HL-60 (cell line): Measurements from ENCODE around the gene CSRP2.

Experiments
- DNase-seq, 2 experiments: peaks; one replicate each; pipeline ENCODE4 v3.0.0-alpha.2; 2010 to 2020; ENCODE audit warnings: low read depth in 1 of 2, low spot score in 1 of 2
- H3K27ac ChIP-seq: fragments of 250-450 bp; sonication (Bioruptor Pico); replicated peaks from 2 replicates; pipeline ENCODE4 v1.5.1; 2020; ENCODE audit warnings: mild to moderate bottlenecking, moderate library complexity
- H3K27me3 ChIP-seq: fragments of 250-450 bp; sonication (Bioruptor Pico); 2 replicates; pipeline ENCODE4 v1.5.1; 2021; ENCODE audit warnings: mild to moderate bottlenecking, moderate library complexity; ENCODE audit not compliant: insufficient read depth, poor library complexity, severe bottlenecking
- H3K4me3 ChIP-seq: replicated peaks from 2 replicates; pipeline ENCODE4 v1.5.1; 2011; ENCODE audit warnings: mild to moderate bottlenecking, control low read depth, low read length; ENCODE audit not compliant: insufficient read depth
- GABPA ChIP-seq: IDR thresholded peaks from 2 replicates; pipeline ENCODE4 v1.6.1; 2012; ENCODE audit warnings: low read depth
- POLR2AphosphoS5 ChIP-seq: IDR thresholded peaks from 2 replicates; pipeline ENCODE4 v1.6.1; 2012; ENCODE audit warnings: low read depth
- SPI1 ChIP-seq: IDR thresholded peaks from 2 replicates; pipeline ENCODE4 v1.6.1; 2012; ENCODE audit warnings: low read depth, mild to moderate bottlenecking, borderline replicate concordance
- TF ChIP-seq, protein P1 (sequence below): IDR thresholded peaks from one replicate; pipeline ENCODE4 v1.5.1; 2011; ENCODE audit warnings: low read length, control low read depth, inconsistent platforms; ENCODE audit not compliant: insufficient read depth
- TF ChIP-seq, protein P2 (sequence below): IDR thresholded peaks from 2 replicates; pipeline ENCODE4 v1.6.1; 2012; ENCODE audit warnings: low read depth; ENCODE audit not compliant: insufficient replicate concordance

CSRP2 gene

DNA sequence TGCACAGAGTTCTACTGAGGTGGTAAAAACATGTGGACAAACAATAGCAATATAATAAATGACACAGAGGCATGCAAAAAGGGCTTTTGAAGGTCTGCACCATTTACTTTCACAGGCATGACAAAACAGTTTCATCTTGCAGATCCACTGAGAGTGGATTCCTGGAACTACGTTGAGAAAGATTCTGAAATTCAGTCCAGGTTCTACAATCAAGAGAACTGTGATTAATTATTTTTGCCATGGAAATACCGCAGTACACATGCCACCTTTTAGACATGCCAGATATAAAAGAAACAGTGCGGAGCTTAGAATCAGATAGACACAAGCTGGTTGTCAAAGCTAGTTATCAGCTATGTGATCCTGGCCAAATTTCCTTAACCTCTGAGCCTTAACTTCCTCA is 4.8 kb downstream of the CSRP2 start:
- Histone ChIP-seq H3K4me3 (no peak overlapping the region), H3K27ac (no peak overlapping the region), H3K27me3 (peaks cover 23% of the 10 kb centered on the region)
- TF ChIP-seq POLR2AphosphoS5: no peak
- no peak for TF ChIP-seq GABPA
- TF ChIP-seq, protein P1, sequence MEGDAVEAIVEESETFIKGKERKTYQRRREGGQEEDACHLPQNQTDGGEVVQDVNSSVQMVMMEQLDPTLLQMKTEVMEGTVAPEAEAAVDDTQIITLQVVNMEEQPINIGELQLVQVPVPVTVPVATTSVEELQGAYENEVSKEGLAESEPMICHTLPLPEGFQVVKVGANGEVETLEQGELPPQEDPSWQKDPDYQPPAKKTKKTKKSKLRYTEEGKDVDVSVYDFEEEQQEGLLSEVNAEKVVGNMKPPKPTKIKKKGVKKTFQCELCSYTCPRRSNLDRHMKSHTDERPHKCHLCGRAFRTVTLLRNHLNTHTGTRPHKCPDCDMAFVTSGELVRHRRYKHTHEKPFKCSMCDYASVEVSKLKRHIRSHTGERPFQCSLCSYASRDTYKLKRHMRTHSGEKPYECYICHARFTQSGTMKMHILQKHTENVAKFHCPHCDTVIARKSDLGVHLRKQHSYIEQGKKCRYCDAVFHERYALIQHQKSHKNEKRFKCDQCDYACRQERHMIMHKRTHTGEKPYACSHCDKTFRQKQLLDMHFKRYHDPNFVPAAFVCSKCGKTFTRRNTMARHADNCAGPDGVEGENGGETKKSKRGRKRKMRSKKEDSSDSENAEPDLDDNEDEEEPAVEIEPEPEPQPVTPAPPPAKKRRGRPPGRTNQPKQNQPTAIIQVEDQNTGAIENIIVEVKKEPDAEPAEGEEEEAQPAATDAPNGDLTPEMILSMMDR: no peak
- TF ChIP-seq SPI1: no peak
- TF ChIP-seq, protein P2, sequence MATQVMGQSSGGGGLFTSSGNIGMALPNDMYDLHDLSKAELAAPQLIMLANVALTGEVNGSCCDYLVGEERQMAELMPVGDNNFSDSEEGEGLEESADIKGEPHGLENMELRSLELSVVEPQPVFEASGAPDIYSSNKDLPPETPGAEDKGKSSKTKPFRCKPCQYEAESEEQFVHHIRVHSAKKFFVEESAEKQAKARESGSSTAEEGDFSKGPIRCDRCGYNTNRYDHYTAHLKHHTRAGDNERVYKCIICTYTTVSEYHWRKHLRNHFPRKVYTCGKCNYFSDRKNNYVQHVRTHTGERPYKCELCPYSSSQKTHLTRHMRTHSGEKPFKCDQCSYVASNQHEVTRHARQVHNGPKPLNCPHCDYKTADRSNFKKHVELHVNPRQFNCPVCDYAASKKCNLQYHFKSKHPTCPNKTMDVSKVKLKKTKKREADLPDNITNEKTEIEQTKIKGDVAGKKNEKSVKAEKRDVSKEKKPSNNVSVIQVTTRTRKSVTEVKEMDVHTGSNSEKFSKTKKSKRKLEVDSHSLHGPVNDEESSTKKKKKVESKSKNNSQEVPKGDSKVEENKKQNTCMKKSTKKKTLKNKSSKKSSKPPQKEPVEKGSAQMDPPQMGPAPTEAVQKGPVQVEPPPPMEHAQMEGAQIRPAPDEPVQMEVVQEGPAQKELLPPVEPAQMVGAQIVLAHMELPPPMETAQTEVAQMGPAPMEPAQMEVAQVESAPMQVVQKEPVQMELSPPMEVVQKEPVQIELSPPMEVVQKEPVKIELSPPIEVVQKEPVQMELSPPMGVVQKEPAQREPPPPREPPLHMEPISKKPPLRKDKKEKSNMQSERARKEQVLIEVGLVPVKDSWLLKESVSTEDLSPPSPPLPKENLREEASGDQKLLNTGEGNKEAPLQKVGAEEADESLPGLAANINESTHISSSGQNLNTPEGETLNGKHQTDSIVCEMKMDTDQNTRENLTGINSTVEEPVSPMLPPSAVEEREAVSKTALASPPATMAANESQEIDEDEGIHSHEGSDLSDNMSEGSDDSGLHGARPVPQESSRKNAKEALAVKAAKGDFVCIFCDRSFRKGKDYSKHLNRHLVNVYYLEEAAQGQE: no peak
- DNase-seq: no peak

DNA sequence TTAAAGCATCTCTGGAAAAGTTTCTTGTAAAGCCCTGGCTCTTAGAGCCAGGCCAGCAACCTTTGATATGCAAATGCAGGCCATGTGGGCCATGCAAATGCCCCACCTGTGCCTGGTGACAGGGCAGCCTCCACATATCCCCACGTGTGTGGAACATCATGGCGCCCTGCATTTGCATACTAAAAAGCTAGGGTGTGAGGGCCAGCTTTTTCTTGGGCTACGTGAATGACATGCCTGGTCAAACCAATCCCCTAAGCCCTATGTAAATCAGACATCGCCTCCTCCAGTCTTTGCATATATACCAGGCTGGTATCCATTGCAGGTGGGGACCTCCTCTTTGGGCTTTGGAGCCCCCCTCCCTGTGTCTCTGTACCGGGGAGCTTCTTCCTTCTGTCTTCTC is 6.4 kb downstream of the CSRP2 start:
- Histone ChIP-seq H3K27me3 (peaks cover 12% of the 10 kb centered on the region), H3K4me3 (no peak overlapping the region), H3K27ac (no peak overlapping the region)
- DNase-seq: no peak
- TF ChIP-seq SPI1: no peak
- TF ChIP-seq, protein P1: no peak
- TF ChIP-seq POLR2AphosphoS5: no peak
- no peak for TF ChIP-seq GABPA
- TF ChIP-seq, protein P2: no peak

DNA sequence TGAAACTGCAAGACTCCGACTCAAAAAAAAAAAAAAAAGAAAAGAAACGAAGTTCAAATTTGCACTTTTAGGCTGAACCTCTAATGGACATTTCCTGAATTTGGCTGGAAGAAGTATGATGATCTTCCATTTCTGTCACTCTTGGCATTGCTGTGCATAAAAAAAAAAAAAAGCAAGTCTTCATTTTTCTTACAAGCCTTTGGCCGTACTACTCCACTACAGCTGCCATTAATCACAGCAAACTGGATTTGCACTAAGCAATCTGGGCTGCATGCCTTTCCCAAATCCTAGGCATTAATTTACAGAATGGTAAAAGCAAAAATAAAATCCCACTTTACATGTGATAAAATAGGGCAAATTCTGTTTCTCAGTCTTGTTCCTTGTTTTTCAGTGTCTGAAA is 7.1 kb downstream of the CSRP2 start:
- DNase-seq: no peak
- Histone ChIP-seq H3K27ac (no peak overlapping the region), H3K4me3 (no peak overlapping the region), H3K27me3 (peaks cover 5% of the 10 kb centered on the region)
- TF ChIP-seq, protein P2: no peak
- TF ChIP-seq POLR2AphosphoS5 (no peak), SPI1 (no peak), GABPA (no peak)
- TF ChIP-seq, protein P1: no peak
